ENCODE measurements around the gene CENPT.
"Not testable (repeated sequence)": the region's sequence is repeated elsewhere in the genome, so short reads cannot be mapped to it uniquely, and the experiment has no call there.

The CENPT gene

DNA sequence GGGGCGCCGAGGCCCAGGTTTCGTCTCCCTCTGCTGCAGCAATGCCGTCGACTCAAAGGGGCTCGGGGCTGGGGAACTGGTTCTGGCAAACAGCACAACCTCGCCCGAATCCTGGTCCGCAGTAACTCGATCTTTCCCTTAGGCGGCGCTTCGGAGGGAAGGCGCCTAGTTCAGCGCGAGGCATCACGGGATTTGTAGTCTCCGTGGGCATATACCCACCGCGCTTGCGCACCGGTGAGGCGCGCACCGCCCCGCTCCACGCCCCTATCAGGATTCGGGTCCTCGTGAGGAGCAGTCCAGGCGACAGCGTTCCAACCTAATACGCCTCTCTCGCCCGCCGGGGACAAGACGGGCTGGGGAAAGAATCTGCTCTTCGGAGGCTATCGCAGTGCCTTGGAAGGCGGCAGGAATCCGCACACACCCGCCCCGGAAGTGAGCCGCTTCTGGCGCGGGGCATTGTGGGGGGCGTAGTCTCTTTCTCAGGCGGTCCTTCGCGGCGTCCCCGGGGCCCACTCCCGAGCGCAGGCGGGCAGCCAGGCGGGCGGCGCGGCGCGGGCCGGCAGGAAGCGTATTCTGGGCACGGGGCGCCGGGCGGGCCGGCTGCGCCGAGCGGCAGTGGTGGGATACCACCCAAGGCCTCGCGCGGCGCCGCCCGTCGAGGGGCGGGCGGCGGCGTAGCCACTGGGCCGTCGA is 5.5 kb downstream of the CENPT start, which contains the start of gene THAP11:
Gene THAP11, plus strand, starts transcription at position 505 of the 693 bp plus-strand sequence. CDS start 235 bp downstream, outside the sequence.
- Histone ChIP-seq H3K4me3 (ENCODE audit: severe bottlenecking) (peak within 1 kb of the TSS; percentile 99), H3K27me3 (ENCODE audit: insufficient read depth, poor library complexity, severe bottlenecking) (no peaks in the 10 kb centered on the region), H3K27ac (ENCODE audit: poor library complexity, severe bottlenecking) (peak within 1 kb of the TSS; percentile 74), H3K36me3 (ENCODE audit: low read depth) (peaks cover 9% of the 10 kb centered on the region), H3K9me3 (ENCODE audit: severe bottlenecking) (no peaks in the 10 kb centered on the region), H3K4me1 (ENCODE audit: insufficient read depth, poor library complexity, severe bottlenecking) (peaks cover 11% of the 10 kb centered on the region)
- TF ChIP-seq, protein P1, sequence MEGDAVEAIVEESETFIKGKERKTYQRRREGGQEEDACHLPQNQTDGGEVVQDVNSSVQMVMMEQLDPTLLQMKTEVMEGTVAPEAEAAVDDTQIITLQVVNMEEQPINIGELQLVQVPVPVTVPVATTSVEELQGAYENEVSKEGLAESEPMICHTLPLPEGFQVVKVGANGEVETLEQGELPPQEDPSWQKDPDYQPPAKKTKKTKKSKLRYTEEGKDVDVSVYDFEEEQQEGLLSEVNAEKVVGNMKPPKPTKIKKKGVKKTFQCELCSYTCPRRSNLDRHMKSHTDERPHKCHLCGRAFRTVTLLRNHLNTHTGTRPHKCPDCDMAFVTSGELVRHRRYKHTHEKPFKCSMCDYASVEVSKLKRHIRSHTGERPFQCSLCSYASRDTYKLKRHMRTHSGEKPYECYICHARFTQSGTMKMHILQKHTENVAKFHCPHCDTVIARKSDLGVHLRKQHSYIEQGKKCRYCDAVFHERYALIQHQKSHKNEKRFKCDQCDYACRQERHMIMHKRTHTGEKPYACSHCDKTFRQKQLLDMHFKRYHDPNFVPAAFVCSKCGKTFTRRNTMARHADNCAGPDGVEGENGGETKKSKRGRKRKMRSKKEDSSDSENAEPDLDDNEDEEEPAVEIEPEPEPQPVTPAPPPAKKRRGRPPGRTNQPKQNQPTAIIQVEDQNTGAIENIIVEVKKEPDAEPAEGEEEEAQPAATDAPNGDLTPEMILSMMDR (IDR thresholded peaks at IDR 0.05; ENCODE audit: poor library complexity, severe bottlenecking): peak; percentile 91
- ATAC-seq (ENCODE audit: low read depth): peak; percentile 46
- DNase-seq (ENCODE audit: low spot score): peak; percentile 93

DNA sequence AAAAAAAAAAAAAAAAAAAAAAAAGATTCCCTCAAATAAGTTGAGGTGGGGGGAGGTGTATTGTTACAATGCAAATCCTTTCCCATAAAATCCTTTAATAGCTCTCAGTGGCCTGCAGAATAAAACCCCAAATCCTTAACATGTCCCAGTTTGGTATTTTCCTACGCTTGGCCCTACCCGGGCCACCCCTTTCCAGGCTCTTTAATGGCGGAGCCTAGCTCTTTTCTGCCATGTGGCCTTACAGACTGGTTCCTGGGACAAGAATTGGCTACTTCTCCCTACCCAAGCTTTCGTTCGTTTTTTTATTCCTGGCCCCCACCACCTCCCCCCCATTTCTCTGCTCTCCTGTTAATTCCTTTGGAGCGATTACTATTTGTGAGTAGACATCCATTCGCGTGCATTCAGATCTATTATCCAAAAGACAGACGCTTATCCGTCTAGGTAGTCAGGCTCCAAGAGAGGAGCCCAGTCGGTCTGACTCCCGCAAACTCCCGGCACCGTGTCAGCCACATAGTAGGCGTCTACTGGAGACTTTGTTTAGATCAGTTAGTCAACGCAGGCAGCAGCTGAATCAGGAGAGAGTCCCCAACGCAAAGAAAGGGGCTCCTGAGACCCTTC is 6.2 kb downstream of the CENPT start:
- no peak for DNase-seq (ENCODE audit: low spot score)
- Histone ChIP-seq H3K4me1 (ENCODE audit: insufficient read depth, poor library complexity, severe bottlenecking) (peaks cover 11% of the 10 kb centered on the region), H3K4me3 (ENCODE audit: severe bottlenecking) (peak overlapping the region; percentile 99), H3K27ac (ENCODE audit: poor library complexity, severe bottlenecking) (peak overlapping the region; percentile 74), H3K27me3 (ENCODE audit: insufficient read depth, poor library complexity, severe bottlenecking) (no peaks in the 10 kb centered on the region), H3K9me3 (ENCODE audit: severe bottlenecking) (no peaks in the 10 kb centered on the region), H3K36me3 (ENCODE audit: low read depth) (peaks cover 9% of the 10 kb centered on the region)
- no peak for ATAC-seq (ENCODE audit: low read depth)
- TF ChIP-seq, protein P1 (IDR thresholded peaks at IDR 0.05; ENCODE audit: poor library complexity, severe bottlenecking): no peak

DNA sequence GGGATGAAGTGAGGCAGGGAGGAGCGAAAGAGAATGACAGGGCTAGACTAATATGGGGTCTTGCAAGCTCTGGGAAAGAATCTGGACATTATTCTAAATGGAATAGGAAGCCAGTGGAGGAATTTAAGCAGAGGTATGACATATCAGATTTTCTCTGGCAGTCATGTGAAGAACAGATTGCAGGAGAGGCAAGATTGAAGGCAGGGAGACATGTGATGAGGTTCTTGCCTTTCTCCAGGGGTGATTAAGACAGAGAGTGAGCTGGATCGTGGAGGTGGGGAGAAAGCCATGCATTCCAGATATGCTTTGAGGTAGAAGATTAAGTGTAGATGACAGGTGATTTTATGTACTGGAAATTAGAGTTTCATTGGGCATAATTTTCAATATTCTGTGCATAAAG is 9.7 kb downstream of the CENPT start:
- ATAC-seq (ENCODE audit: low read depth) (no peak), DNase-seq (ENCODE audit: low spot score) (no peak)
- TF ChIP-seq, protein P1 (IDR thresholded peaks at IDR 0.05; ENCODE audit: poor library complexity, severe bottlenecking): no peak
- Histone ChIP-seq H3K9me3 (ENCODE audit: severe bottlenecking) (no peaks in the 10 kb centered on the region), H3K36me3 (ENCODE audit: low read depth) (no peaks in the 10 kb centered on the region), H3K27ac (ENCODE audit: poor library complexity, severe bottlenecking) (no peak overlapping the region), H3K4me3 (ENCODE audit: severe bottlenecking) (no peak overlapping the region), H3K4me1 (ENCODE audit: insufficient read depth, poor library complexity, severe bottlenecking) (no peaks in the 10 kb centered on the region), H3K27me3 (ENCODE audit: insufficient read depth, poor library complexity, severe bottlenecking) (no peaks in the 10 kb centered on the region)

DNA sequence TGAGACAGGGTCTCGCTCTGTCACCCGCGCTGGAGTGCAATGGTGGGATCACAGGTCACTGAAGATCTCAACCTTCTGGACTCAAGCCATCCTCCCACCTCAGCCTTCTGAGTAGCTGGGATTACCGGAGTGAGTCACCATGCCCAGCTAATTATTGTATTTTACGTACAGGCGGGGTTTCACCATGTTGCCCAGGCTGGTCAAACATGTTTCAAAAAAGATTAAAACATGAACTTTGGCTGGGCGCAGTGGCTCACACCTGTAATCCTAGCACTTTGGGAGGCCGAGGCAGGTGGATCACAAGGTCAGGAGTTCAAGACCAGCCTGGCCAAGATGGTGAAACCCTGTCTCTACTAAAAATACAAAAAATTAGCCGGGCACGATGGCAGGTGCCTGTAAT is 10.3 kb downstream of the CENPT start:
- not testable (repeated sequence) for H3K4me1 ChIP-seq (ENCODE audit: insufficient read depth, poor library complexity, severe bottlenecking); H3K27me3 ChIP-seq (ENCODE audit: insufficient read depth, poor library complexity, severe bottlenecking); H3K36me3 ChIP-seq (ENCODE audit: low read depth); H3K9me3 ChIP-seq (ENCODE audit: severe bottlenecking); ATAC-seq (ENCODE audit: low read depth); H3K4me3 ChIP-seq (ENCODE audit: severe bottlenecking); DNase-seq (ENCODE audit: low spot score); H3K27ac ChIP-seq (ENCODE audit: poor library complexity, severe bottlenecking)

DNA sequence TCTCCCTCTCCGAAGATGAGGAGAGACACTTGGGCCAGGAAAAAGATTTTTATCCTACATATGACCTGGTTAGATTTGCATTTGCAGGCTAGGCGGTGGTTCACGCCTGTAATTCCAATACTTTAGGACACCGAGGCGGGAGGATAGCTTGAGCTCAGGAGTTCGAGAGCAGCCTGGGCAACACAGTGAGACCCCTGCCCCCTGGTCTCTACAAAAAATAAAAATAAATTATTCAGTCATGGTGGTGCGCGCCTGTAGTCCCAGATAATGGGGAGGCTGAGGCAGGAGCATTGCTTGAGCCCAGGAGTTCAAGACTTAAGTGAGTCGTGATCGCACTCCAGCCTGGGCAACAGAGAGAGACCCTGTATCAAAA is 13.3 kb downstream of the CENPT start:
- Histone ChIP-seq H3K9me3 (ENCODE audit: severe bottlenecking) (no peaks in the 10 kb centered on the region), H3K27ac (ENCODE audit: poor library complexity, severe bottlenecking) (no peak overlapping the region), H3K4me3 (ENCODE audit: severe bottlenecking) (peak overlapping the region; percentile 75), H3K27me3 (ENCODE audit: insufficient read depth, poor library complexity, severe bottlenecking) (no peaks in the 10 kb centered on the region), H3K36me3 (ENCODE audit: low read depth) (peaks cover 16% of the 10 kb centered on the region), H3K4me1 (ENCODE audit: insufficient read depth, poor library complexity, severe bottlenecking) (no peaks in the 10 kb centered on the region)
- ATAC-seq (ENCODE audit: low read depth) (no peak), DNase-seq (ENCODE audit: low spot score) (no peak)
- TF ChIP-seq, protein P1 (IDR thresholded peaks at IDR 0.05; ENCODE audit: poor library complexity, severe bottlenecking): no peak

All from RWPE2 (cell line).